Mesodermal cell (in vitro differentiated cells): ENCODE results near the gene MYBL2. TPM values are rescaled to one million over a fixed set of nuclear protein-coding genes. Genes with fewer than 3 reads are reported as not detected.
"Not testable (repeated sequence)": the region's sequence is repeated elsewhere in the genome, so short reads cannot be mapped to it uniquely, and the experiment has no call there.

Source experiments
- H3K27ac ChIP-seq: 2 replicates; pipeline ENCODE4 v1.7.0; 2013; ENCODE audit warnings: mild to moderate bottlenecking, low read depth, low read length, moderate library complexity; ENCODE audit not compliant: severe bottlenecking
- H3K36me3 ChIP-seq: 2 replicates; pipeline ENCODE4 v1.7.1; 2013; ENCODE audit warnings: mild to moderate bottlenecking, low read length, moderate library complexity; ENCODE audit not compliant: control insufficient read depth, insufficient read depth
- H3K4me1 ChIP-seq: one replicate; pipeline ENCODE4 v1.7.1; 2013; ENCODE audit warnings: mild to moderate bottlenecking, low read length; ENCODE audit not compliant: insufficient read depth, control insufficient read depth, poor library complexity, severe bottlenecking
- H3K4me3 ChIP-seq: 2 replicates; pipeline ENCODE4 v1.7.0; 2013; ENCODE audit warnings: low read length, control low read depth, mild to moderate bottlenecking; ENCODE audit not compliant: insufficient read depth, poor library complexity, severe bottlenecking; ENCODE audit errors: extremely low read depth
- H3K9me3 ChIP-seq: 2 replicates; pipeline ENCODE4 v1.7.1; 2013; ENCODE audit warnings: mild to moderate bottlenecking, low read length, moderate library complexity; ENCODE audit not compliant: control insufficient read depth
- WGBS, 2 experiments: methylation state at CpG; one replicate each; pipeline ENCODE4 v1.1.5; 2013; ENCODE audit warnings: missing lambda C conversion rate in 2 of 2; ENCODE audit not compliant: insufficient coverage in 2 of 2; 5-methylcytosine and 5-hydroxymethylcytosine counted together
- polyA plus RNA-seq, 2 experiments: library from polyadenylated mRNA; stranded (reverse); fragments of 50-300 nt; gene quantifications; one replicate each; pipeline ENCODE4 v1.2.3, GENCODE V29; 2013

MYBL2 gene
- polyA plus RNA-seq (2013, experiment 1 of 2) = 87.4 TPM
- 75.3 TPM for polyA plus RNA-seq (2013, experiment 2 of 2)

DNA sequence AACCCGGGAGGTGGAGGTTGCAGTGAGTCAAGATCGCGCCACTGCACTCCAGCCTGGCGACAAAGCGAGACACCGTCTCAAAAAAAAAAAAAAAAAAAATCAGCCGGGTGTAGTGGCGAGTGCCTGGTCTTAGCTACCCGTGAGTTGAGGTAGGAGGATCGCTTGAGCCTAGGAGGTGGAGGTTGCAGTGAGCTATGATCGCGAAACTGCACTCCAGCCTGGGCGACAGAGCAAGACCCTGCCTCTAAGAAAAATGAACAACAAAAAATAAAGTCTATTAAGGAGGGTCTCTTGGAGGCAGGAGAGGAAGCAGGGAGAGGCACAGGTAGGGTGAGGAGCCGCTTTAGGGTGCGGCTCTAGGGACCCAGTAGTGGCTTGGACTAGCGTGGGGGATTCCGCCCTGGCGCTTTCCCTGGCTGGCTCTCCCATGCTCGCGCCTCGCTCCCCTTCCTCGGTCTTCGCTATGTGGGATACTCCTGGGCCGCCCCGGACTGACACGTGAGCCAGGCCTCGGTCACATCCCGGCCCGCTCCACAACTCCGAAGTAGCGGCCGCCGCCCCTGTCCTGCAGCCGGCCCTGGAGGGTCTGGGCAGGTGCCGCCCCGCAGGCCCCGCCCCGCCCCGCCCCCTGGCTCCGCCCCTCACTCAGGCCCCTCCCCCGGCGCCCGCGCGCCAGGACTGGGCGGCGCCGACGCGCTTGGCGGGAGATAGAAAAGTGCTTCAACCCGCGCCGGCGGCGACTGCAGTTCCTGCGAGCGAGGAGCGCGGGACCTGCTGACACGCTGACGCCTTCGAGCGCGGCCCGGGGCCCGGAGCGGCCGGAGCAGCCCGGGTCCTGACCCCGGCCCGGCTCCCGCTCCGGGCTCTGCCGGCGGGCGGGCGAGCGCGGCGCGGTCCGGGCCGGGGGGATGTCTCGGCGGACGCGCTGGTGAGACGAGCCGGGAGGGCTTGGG lies at the start of gene MYBL2:
TSS of gene MYBL2 (plus strand) at position 739 of the 953 bp plus-strand sequence. CDS start at position 909, 170 bp downstream.
- Histone ChIP-seq H3K4me3 (peak within 1 kb of the TSS; percentile 65), H3K9me3 (no peaks in the 10 kb centered on the region), H3K27ac (peak within 1 kb of the TSS; percentile 29), H3K4me1 (peaks cover 9% of the 10 kb centered on the region), H3K36me3 (peaks cover 15% of the 10 kb centered on the region)
- WGBS, 2 experiments = 5 to 8% methylated on average over 35 to 53 of the region's 90 CpGs

DNA sequence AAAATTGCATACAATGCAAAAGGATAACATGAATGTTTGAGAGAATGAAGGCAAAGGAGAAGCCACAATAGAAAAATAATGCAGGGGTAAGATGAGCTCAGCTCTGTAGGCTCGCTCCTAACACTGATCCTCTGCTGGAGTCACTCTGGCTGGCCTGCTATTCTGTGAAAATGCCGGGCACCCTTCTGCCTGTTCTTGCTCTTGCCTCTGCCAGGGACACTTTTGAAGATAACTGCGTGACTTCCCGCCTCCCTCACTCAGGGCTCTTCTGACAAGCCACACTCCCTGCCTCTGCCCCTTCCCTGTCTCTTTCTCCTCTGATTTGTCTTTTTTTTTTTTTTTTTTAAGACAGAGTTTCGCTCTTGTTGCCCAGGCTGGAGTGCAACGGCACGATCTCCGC lies 35.3 kb upstream of the MYBL2 start:
- 88 to 96% methylated on average over 3 to 4 of the region's 8 CpGs for WGBS, 2 experiments
- H3K4me1 ChIP-seq = no peaks in the 10 kb centered on the region
- no peak overlapping the region for H3K4me3 ChIP-seq
- H3K9me3 ChIP-seq = no peaks in the 10 kb centered on the region
- peaks cover 36% of the 10 kb centered on the region for H3K36me3 ChIP-seq
- no peak overlapping the region for H3K27ac ChIP-seq

GRCh38 chr20:43636429-43636828 lies 30.5 kb upstream of the MYBL2 start:
- Histone ChIP-seq H3K36me3 (peaks cover 54% of the 10 kb centered on the region), H3K4me3 (no peak overlapping the region), H3K4me1 (no peaks in the 10 kb centered on the region), H3K27ac (no peak overlapping the region), H3K9me3 (no peaks in the 10 kb centered on the region)
- no CpG with 5 or more reads among the region's 2 CpGs for WGBS, 2 experiments

DNA sequence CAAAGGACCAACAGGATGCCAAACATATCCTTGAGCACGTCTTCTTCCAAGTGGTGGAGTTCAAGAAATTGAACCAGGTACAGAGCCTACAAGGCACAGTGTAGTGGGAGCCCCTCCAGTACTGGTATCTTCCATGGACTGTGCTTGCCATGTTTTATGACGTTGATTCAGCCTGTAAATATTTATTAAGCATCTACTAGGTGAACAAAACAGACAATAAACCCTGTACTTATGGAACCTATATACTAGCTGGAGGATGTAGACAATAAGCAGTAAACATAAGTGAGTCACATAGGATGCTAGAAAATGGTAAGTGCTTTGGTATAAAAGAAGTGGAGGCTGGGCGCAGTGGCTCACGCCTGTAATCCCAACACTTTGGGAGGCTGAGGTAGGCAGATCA lies 24.4 kb upstream of the MYBL2 start:
- Histone ChIP-seq H3K27ac (no peak overlapping the region), H3K4me3 (no peak overlapping the region), H3K9me3 (no peaks in the 10 kb centered on the region), H3K4me1 (no peaks in the 10 kb centered on the region), H3K36me3 (peaks cover 52% of the 10 kb centered on the region)
- 93% methylated on average over 3 of the region's 4 CpGs; no CpG with 5 or more reads in 1 of the 2 experiments for WGBS, 2 experiments

- peaks cover 12% of the 10 kb centered on the region for H3K36me3 ChIP-seq
- H3K4me1 ChIP-seq = no peaks in the 10 kb centered on the region
- H3K4me3 ChIP-seq = no peak overlapping the region
- no peaks in the 10 kb centered on the region for H3K9me3 ChIP-seq
- H3K27ac ChIP-seq = no peak overlapping the region
- WGBS, 2 experiments = 65 to 88% methylated on average over 2 to 3 of the region's 3 CpGs
These were observed 15.9 kb upstream of the MYBL2 start for GRCh38 chr20:43650997-43651525.

DNA sequence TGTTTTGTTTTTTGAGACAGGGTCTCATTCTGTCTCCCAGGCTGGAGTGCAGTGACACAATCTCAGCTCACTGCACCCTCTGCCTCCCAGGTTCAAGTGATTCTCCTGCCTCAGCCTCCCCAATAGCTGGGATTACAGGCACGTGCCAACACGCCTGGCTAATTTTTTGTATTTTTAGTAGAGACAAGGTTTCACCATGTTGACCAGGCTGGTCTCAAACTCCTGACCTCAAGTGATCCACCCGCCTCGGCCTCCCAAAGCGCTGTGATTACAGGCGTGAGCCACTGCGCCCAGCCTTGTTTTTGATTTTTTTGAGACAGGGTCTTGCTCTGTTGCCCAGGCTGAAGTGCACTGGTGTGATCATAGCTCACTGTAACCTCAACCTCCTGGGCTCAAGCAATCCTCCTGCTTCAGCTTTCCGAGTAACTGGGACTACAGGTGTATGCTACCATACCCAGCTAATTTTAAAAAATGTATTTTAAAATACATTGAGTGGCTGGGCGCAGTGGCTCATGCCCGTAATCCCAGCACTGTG lies 15.2 kb upstream of the MYBL2 start:
- H3K4me1 ChIP-seq, H3K9me3 ChIP-seq, H3K27ac ChIP-seq, H3K4me3 ChIP-seq, H3K36me3 ChIP-seq: not testable (repeated sequence)
- 96% methylated on average over 6 to 7 of the region's 10 CpGs for WGBS, 2 experiments

DNA sequence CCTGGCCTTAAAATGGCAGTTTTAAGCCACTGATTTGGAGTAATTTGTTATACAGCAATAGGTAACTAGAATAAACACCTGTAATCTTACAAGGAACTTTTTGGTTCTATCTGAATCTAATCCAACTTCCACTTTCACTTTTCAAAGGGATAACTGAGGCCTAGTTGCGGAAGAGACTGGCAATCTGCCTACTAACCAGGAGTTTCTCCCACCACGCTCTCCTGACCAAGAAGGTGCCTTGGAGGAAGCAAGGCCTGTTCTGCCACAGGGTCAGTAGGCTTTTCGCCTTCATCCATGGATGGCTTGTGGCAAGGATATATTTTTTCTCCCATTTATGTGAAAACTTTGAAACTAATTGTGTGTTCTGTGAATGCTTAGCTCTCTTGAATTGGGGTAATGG lies 12.9 kb upstream of the MYBL2 start:
- H3K36me3 ChIP-seq = no peaks in the 10 kb centered on the region
- H3K27ac ChIP-seq = no peak overlapping the region
- H3K4me1 ChIP-seq = peaks cover 5% of the 10 kb centered on the region
- no peaks in the 10 kb centered on the region for H3K9me3 ChIP-seq
- WGBS, 2 experiments = 93 to 100% methylated on average over 2 to 3 of the region's 3 CpGs
- no peak overlapping the region for H3K4me3 ChIP-seq

DNA sequence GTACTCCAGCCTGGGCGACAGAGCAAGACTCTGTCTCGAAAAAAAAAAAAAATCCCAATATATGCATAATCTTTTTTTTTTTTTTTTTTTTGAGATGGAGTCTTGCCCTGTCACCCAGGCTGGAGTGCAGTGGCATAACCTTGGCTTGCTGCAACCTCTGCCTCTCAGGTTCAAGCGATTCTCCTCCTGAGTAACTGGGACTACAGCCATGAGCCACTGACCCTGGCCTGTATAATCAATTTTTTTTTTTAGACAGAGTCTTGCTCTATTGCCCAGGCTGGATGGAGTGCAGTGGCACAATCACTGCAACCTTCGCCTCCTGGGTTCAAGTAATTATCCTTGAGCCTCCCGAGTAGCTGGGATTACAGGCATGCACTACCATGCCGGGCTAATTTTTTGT lies 11.7 kb upstream of the MYBL2 start:
- not testable (repeated sequence) for H3K36me3 ChIP-seq

DNA sequence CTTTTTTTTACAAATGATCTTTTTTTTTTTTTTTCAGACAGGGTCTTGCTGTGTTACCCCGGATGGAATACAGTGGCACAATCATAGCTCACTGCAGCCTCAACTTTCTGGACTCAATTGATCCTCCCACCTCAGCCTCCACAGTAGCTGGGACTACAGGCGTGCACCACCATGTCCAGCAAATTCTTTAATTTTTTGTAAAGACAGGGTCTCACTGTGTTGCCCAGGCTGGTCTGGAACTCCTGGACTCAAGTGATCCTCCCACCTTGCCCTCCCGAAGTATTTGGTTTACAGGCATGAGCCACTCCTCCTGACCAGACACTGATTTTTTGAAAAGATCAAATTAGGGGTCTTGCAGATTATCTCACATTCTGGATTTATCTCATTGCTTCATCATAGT lies 11.0 kb upstream of the MYBL2 start:
- H3K36me3 ChIP-seq = no peaks in the 10 kb centered on the region
- no peak overlapping the region for H3K27ac ChIP-seq
- no peaks in the 10 kb centered on the region for H3K9me3 ChIP-seq
- 86 to 96% methylated on average over 2 of the region's 3 CpGs for WGBS, 2 experiments
- peaks cover 5% of the 10 kb centered on the region for H3K4me1 ChIP-seq
- no peak overlapping the region for H3K4me3 ChIP-seq

More for the DNA sequence above, 11.7 kb upstream of the MYBL2 start:
- not testable (repeated sequence) for H3K4me1 ChIP-seq, H3K4me3 ChIP-seq, H3K9me3 ChIP-seq, H3K27ac ChIP-seq
- 88 to 96% methylated on average over 4 of the region's 6 CpGs for WGBS, 2 experiments

- H3K27ac ChIP-seq = peak overlapping the region; percentile 73
- no peaks in the 10 kb centered on the region for H3K9me3 ChIP-seq
- peaks cover 5% of the 10 kb centered on the region for H3K4me1 ChIP-seq
- peak overlapping the region; percentile 68 for H3K4me3 ChIP-seq
- 61 to 94% methylated on average over 2 to 3 of the region's 11 CpGs for WGBS, 2 experiments
- H3K36me3 ChIP-seq = no peaks in the 10 kb centered on the region
These were observed 8.7 kb upstream of the MYBL2 start for GRCh38 chr20:43658069-43658722.
